Measurements from ENCODE around the gene SLC35D1.

The SLC35D1 gene

DNA sequence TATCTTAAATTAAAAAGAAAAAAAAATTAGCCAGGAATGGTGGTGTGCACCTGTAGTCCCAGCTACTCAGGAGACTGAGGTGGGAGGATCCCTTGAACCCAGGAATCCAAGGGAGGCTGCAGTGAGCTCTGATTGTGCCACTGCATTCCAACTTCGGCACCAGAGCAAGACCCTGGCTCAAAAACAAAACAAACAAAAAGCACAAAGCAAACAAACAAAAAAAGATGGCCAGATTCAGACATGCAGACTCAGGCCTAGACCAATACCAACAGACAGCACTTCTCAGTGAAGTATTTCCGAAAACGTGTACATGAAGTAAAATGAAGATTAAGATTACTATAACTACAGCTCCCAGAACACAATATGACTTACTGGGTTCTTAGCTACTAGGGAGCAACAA is 10.6 kb downstream of the SLC35D1 start:
- DNase-seq = no peak

DNA sequence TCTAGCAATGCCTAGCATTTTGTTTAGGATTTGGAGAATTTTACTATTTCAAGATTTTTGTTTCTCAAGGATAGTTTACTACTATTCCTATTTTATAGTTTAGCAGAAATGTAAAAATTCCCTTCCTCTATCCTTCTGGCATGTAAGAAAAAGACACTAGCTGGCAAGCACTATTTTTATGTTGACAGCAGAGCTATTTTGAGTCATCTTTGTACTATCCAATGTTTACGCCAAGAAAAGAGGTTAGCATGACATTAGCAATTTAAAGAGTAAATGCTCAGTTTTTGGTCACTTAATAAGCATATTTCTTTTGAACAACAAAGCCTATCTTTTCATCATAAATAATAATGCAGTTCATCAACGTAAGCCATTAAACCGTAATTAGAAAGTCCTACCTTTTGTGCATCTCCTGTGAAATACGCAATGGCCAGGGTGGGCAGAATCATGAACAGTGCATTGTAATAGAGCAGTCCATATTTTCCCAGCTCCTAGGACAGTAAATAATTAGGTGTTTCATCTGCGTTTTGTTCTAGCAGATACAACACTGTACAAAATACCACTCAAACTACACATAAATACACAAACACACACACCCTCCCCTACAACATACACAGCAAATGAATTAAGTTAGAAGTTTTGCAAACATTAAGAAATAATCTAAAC is 12.0 kb downstream of the SLC35D1 start:
- no peak for DNase-seq

DNA sequence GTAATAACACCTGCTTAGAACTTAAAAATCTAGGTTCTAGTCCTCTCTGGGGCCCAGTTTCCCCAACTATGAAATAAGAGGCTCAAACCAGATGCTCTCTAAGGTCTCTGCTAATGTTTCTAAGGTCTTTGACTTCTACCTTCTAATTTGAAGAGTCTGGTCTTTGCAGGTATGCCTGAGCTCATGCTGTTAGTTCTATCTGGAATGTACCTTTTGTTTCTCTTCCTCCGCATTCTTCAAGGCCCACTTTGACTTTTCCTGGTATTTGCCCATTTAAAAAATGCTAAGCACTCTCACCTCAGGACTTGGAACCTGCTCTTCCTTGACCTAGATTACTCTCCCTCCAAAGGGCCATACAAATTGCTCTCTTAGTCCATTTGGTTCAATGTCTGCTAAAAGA is 13.5 kb downstream of the SLC35D1 start:
- no peak for DNase-seq

DNA sequence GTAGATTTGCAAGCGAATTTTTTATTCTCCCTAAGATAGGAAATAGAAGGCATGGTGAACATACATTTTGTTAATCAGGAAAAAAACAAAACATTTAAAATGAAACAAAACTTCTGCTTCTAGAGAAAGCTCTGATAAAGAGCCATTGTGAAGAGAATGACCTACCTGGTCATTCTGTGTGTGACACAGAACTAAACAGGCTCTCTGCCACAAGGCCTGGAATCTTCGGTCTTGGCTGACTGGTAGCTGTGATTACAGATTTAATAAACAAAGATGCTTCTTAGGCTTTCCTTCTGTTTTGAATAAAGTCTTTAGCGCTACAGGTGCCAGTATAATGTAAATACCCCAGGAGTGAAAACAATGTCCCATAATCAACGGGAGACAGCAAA is 22.1 kb downstream of the SLC35D1 start:
- DNase-seq = no peak

DNA sequence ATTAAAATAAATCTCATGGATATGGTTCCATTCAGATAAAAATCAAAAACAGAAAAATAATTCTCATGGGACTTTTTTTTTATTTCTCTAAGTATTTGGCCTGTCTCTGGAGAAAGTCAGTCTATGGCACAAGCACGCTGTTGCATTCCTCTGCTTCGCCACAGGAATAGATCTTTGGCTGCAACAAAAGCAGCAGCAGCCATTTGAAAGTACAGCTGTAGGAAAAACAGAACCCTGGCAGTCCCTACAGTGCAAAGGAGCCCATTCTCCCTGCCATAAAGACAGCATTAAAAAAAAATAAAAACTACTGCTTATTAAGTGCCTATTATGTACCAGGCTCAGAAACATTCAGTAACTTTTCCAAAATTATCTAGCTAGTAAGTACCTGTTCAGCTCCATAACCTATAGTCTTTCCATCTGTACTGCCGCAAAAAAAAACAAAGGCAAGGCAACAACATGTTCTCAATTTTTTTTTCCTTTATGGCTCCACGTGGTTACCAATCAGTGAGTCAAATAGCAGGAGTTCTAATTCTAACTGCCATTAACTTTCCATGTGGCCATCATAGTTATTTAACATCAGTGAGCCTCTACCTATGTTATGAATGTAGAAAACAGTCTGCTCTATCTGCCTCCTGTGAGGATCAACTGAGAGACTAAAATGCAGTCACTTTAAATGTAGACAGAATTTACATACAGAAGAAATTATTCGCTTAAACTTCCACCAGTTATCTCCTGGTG is 22.7 kb downstream of the SLC35D1 start:
- no peak for DNase-seq

DNA sequence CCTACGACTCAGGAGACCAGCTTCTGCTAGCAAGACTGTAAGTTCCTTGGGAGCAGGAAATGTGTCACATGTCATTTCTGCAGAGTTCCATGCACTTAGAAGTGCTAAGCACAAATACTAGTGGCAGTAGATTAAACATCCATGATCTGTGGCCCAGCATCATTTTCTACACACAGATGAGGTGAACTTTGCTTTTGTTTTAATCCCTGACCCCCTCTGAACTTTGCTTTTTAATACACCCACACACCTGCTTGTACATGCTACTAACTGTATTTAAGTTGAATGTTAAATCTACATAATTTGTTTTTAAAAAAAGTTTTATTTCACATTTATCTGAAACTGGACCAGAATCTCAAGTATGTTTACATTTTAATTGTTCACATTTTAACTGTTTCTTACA is 24.5 kb downstream of the SLC35D1 start:
- no peak for DNase-seq

DNA sequence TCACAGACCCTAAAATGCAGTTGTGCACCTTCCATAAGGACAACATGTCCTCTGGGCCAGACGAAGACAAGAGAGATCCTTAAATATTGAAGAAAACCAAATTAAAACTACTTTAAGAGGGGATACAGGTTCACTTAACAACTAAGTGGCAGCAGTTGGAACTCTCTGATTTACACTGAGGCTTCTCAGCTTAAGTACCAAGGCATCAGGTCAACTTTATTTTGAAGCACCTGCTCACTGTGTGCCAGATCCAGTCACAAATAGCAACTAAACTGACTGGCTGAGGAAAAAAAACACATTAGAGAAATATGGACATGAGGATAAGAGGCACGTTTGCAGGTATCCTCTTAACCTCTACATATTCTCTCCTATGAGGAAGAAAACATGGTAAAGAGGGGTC is 33.2 kb downstream of the SLC35D1 start:
- DNase-seq = no peak

DNA sequence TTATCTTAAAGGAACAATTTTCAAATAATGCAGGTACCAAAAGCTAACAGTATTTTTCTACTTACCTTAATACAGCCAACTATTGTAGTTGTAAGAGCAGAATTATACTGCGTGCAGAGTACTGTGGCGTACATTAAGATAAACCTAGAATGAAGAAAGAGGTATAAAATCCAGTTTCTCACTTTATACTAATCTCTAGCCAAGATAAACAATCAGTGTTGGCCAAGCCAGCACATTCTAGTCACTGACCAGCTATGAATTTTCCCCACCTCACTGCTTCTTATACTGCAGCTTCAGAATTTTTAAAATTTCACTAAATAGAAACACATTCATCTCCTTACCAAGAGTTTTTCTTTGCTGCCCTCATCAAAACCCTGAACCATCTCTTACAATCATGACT is 33.6 kb downstream of the SLC35D1 start:
- no peak for DNase-seq

DNA sequence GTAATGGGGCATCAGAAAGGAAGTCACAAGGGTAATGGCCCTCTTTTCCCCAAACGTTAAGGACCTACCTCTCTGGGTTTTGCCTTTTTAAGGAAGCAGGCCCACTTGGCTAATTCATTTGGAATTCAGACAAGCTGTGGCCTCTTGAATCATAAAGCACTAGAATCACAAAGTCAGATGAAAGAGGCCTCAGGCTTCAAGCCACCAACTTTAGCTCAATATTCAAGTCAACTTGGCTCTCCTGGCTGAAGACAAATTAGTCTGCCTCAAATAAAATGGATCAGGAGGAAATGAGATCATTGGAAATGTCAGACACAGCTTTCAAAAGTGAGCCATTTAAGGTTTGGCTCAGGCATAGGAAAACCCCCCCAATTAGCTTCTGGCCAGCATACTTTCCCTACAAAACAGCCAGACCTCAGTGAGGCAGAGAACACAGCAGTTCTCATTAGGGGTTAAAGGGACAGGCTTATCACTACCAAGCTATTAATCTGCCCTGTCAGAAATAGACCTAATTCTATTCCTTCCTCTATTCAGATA is 34.3 kb downstream of the SLC35D1 start:
- DNase-seq = peak; percentile 91

DNA sequence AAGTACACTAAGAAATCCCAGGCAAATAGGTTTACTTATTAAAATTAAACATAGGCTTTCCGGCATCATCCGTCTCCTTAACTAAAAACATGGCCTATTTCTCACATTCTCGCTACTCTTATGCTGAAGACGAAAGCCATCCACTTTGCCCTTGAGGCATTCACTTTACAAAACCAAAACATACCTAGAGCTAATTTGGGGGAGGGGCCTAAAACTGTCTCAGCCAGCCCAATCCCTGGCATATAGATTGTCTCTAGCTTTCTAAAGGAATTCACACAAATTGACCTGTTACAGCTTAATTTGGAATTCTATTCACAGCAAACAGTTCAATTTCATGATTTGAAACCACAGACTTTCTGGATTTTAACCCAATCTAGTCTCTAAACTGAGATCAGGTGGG is 34.8 kb downstream of the SLC35D1 start:
- DNase-seq = peak; percentile 83

DNA sequence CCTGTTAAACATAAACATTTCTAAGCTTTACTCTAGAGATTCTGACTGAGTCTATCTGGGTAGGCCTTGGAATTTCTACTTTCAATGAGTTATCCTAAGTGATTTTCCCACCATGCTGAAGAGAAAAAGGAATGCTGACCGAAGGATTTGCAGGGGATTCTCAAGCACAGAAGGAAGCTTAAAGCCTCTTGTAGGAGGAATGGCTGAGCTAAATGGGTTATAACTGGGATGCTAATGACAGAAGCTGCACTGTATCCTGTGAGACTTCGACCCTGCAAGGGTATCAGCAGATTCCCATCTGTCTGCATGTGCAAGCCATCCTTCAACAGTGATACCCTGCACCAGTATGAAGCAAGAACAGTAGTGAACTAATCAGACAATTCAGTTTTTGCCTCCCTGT is 35.4 kb downstream of the SLC35D1 start:
- DNase-seq = peak; percentile 67

DNA sequence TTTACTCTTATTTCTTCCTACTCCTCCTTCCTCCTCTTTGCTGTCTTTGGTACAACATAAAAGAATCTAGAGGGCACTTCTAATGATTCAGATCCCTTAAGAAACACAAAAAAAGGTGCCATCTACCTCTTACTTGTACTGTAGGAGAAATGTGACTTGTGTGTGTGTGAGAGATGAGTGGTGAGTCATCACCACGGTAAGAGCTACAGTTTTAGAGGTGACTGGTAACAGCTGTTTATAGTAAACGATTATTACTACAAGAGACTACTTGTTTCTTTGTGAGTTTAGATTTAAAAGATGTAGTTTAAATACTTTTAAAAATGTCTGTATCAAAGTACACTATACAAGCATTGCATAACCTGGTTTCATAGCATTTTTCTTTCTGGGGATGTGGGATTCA is 40.4 kb downstream of the SLC35D1 start:
- no peak for DNase-seq

DNA sequence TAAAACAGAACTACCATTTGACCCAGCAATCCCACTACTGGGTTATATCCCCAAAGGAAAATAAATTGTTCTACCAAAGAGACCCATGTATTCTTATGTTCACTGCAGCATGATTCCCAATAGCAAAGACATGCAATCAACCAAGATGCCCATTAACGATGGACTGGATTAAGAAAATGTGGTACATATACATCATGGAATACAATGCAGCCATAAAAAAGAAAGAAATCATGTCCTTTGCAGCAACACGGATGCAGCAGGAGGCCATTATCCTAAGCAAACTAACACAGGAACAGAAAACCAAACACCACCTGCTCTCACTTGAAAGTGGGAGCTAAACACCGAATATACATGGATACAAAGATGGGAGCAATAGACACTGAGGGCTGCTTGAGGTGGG is 44.2 kb downstream of the SLC35D1 start:
- no peak for DNase-seq

DNA sequence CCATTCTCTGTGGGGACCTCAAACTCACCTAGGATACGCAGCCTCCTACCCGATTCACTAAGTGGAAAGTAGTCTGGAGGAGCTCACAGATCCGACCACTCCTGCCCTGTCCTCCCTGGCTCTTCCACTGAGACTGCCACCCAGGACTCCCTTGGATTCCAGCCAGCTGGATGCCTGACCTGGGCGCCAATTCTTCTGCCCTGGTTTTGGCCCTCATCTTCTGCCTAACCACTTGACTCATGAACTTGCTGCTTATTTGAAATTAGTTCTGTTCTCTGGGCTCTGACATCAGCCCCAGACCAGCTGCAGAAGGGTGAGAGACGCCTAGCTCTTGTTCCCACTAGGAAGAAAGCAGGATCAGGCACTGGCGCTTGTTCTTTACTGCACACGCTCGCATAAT is 48.9 kb downstream of the SLC35D1 start:
- no peak for DNase-seq

DNA sequence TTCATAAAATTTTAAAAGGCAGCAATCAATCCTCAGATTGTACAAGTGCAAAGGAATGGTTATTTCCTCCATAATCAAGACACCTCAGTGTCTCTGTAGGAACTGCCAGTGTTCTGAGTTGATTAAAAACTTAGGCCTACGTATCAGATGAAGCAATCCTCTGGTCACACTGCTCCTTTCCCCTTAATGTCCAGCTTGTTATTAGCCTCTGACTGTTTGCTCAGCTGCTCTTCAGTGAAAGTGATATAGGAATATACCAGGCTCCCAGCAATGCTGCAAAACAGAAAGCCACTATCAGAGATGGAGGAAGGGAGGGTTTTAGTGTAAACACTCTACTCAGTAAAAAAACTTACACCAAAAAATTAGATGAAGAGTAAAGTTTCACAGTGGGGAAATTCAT is 49.8 kb downstream of the SLC35D1 start:
- DNase-seq = no peak

DNA sequence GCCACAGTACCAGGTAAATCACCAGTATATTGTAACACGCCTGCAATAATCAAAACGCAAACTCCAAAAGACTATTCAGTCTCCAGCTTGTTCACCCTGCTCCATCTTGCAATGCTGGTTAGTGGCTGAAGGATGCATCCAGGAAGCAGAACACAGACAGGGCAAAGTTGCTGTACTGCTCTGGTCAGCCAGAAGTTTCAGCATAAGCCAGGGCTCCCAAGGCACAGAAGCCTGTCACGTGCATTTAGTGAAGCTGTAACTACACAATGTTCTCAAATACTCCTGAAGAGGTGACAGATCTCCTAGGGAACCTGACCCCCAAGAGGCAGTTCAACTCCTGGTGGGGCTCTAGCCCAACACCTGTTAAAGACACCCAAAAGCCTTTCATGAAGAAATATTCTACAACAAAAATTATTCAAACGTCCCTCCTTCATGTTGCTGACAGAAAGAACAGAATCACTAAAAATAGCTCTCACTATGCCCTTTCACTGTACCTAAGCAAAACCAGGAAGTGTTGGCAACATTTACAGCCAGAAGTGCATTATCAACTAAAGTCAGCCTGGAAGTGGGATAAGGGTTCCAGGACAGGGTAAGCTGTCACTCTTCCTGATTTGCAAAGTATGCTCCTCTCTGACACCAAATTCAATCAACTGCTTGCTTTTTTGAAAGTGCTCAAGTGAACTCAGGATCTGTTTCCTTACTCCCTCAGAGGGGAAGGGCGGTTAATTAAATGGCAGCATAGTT is 52.1 kb downstream of the SLC35D1 start:
- no peak for DNase-seq

DNA sequence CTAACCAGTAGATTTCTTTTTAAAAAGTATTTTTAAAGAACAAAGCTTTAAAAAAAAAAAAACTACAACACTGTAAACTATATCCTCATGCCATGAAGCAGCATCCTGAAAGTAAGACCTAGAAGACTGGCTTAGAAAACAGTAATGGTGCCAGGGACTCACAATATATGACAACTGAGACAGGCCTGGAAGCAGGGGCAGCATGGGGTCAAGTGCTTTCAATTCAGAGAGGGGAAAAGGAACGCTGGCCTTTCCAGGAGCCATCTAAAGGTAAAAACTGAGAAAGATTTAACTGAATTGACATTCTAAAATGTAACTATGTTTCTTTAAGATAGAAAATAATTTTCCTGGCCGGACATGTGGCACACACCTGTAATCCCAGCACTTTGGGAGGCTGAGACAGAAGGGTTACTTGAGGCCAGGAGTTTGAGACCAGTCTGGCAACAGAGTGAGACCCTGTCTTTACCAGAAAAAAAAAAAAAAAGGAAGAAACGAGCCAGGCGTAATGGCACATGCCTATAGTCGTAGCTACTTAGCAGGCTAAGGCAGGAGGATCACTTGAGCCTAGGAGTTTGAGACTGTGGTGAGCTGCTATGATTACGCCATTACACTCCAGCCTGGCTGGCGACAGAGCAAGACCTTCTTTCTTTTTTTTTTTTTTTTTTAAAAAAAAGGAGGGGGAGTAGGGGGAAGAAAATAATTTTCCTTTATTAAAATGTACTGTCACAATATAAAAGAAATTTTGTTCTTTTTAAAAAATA is 54.1 kb downstream of the SLC35D1 start:
- no peak for DNase-seq

DNA sequence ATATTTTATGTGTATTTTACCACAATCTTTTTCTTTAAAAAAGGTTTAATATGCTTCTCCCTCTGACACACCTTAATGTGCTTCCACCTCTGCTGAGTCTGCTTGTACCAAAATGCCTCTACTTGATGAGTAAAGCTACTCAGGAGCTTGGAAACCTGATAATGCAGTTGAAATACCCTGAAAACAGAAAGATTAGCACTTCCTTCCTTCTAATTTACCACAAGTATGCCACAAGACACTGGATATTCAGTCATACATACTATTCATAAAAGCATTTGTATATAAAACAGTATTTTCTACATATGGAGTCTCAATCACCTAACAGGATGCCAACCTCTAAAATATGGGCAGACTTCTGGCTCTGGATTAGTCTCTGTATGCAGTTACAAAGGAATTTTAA is 55.0 kb downstream of the SLC35D1 start:
- no peak for DNase-seq

DNA sequence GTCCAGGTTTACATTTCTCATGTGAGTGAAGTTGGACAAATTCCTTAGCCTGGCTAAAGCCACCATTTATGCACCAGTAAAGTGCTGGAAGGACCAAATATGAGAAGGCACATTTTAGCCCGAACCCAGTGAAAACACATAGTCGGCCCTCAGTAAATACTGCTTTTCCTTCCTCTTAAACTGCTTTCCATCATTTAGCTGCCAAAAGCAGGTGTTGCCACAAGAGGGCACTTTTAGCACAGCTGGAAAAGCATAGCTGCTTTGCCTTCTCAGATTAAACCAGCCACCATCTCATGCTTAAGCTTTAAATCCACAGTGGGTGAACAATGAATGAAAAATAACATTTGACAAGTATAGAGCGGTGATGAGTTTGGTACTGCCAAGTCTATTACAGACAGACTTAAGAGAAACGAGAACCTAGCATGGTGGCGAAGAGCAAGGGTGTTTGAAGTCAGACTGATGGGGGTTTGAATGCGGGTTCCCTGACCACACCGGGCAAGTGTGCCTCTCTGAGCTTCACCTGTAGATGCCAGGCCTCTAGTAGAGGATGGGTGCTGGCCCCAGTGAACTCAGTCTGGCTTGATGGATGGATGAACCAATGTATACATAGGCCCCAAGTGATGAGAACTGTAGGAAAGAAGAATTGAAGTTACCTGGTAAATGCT is 57.8 kb downstream of the SLC35D1 start:
- peak; percentile 78 for DNase-seq

DNA sequence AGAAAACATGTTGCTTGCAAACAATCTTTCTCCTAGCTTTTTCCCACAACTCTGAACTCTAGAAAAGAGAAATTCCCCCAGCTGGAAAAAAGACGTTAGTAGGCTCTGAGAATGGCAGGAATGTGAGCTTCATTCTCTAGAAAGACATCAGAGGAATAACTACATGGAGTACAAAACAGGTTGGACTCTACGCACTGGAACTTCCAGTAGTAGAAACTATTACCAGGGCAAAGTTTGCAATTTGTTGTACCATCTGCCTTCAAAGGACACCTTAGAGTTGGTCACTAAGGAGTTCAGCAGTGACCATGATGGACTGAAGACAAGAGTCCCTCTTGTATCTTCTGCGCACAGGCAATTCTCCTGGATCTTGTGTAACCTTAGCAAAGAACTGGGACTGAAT is 60.9 kb downstream of the SLC35D1 start:
- DNase-seq = no peak

DNA sequence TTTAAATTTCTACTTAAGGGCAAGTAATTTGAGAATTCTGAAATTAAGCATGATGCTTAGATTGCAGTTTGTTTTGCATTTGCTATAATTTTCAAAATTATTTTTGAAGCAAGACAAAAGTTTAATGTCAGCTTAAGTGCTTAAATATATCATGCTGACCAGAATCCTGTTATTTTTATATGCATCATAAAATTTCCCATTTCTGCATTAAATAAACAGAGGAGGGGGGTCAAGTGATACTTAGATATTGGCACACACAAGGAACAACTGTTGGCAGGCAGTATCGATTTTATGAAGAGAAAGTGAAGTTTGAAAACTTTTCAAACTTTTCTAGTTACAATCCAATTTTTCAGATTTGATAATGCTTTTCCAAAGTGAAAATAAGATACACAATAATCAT is 68.1 kb downstream of the SLC35D1 start:
- no peak for DNase-seq

DNA sequence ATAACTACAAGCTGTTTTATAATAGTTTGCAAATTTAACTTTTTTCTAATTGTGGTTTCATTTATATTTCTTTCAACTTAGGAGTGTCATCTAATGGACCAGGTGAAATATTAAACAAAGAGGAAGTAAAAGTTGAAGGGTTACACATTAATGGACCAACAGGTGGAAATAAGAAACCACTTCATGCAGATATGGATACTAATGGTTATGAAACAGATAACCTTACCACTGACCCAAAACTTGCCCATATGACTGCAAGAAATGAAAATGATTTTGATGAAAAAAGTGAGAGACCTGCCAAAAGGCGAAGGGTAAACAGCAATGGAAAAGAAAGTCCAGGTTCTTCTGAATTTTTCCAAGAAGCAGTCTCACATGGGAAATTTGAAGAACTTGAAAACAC is 69.5 kb downstream of the SLC35D1 start:
- no peak for DNase-seq
